Daoy (cell line): ENCODE measurements around the gene PLXNB3. TPM values are rescaled to one million over a fixed set of nuclear protein-coding genes. Genes with fewer than 3 reads are reported as not detected.

Experiments used
- DNase-seq: peaks from one replicate; pipeline ENCODE4 v3.0.0-alpha.2; 2015; ENCODE audit warnings: low read depth
- total RNA-seq: library from RNA; depleted of rRNA; stranded (reverse); fragments of >200 nt; shearing (Covaris generic); gene quantifications from 2 replicates; pipeline ENCODE4 v1.2.3, GENCODE V29; 2014

Gene PLXNB3
- total RNA-seq, 1 experiment from 2014 or later: 0.97 TPM

GRCh38 chrX:153791104-153791852 is 27.2 kb downstream of the PLXNB3 start:
- DNase-seq: no peak

- DNase-seq: no peak
These were observed 28.3 kb downstream of the PLXNB3 start for GRCh38 chrX:153792368-153792767.

- DNase-seq: no peak
These were observed 29.2 kb downstream of the PLXNB3 start for GRCh38 chrX:153793291-153793690.

- peak; percentile 96 for DNase-seq
These were observed 30.2 kb downstream of the PLXNB3 start, which contains the start of the genes IDH3G and SSR4 for GRCh38 chrX:153794018-153794896. Gene IDH3G, minus strand, starts transcription at chrX:153794375. Its CDS starts 49 bp downstream, at chrX:153794326. Gene SSR4, plus strand, starts transcription at chrX:153794668. Its CDS starts 20 bp downstream, at chrX:153794688.

- no peak for DNase-seq
These were observed 31.1 kb downstream of the PLXNB3 start for GRCh38 chrX:153794897-153795816.

- no peak for DNase-seq
These were observed 33.5 kb downstream of the PLXNB3 start for GRCh38 chrX:153797415-153798015.

- DNase-seq: no peak
These were observed 35.3 kb downstream of the PLXNB3 start for GRCh38 chrX:153799326-153799725.

GRCh38 chrX:153800177-153800722 is 36.2 kb downstream of the PLXNB3 start:
- DNase-seq: no peak

GRCh38 chrX:153800746-153801145 is 36.7 kb downstream of the PLXNB3 start:
- no peak for DNase-seq

GRCh38 chrX:153801669-153802068 is 37.6 kb downstream of the PLXNB3 start:
- no peak for DNase-seq

GRCh38 chrX:153802513-153803045 is 38.5 kb downstream of the PLXNB3 start:
- DNase-seq: no peak

GRCh38 chrX:153803211-153804099 is 39.4 kb downstream of the PLXNB3 start:
- no peak for DNase-seq

- DNase-seq: no peak
These were observed 40.1 kb downstream of the PLXNB3 start for GRCh38 chrX:153804100-153804595.

- no peak for DNase-seq
These were observed 40.6 kb downstream of the PLXNB3 start for GRCh38 chrX:153804621-153805020.

GRCh38 chrX:153805436-153805835 is 41.4 kb downstream of the PLXNB3 start:
- DNase-seq: no peak

GRCh38 chrX:153806999-153807575 is 43.0 kb downstream of the PLXNB3 start:
- no peak for DNase-seq

GRCh38 chrX:153807976-153808375 is 43.9 kb downstream of the PLXNB3 start:
- no peak for DNase-seq

- DNase-seq: no peak
These were observed 48.2 kb downstream of the PLXNB3 start for GRCh38 chrX:153812220-153812619.

GRCh38 chrX:153813161-153813560 is 49.1 kb downstream of the PLXNB3 start:
- no peak for DNase-seq
